HepG2 (cell line): Measurements from ENCODE around the gene LZTS2. TPM values are rescaled to one million over a fixed set of nuclear protein-coding genes. Genes with fewer than 3 reads are reported as not detected.

ENCODE experiments used
- KLF13 ChIP-seq: sonication (generic); formaldehyde crosslinking; IDR thresholded peaks from 2 replicates; pipeline ENCODE4 v1.4.0; 2020; ENCODE audit warnings: mild to moderate bottlenecking, missing genetic modification reagents
- NCOA2 ChIP-seq: sonication (generic); formaldehyde crosslinking; IDR thresholded peaks from 2 replicates; pipeline ENCODE4 v1.8.0; 2022; ENCODE audit warnings: inconsistent platforms
- PHF20 ChIP-seq: sonication (generic); formaldehyde crosslinking; IDR thresholded peaks from 2 replicates; pipeline ENCODE4 v1.5.0; 2020; ENCODE audit warnings: mild to moderate bottlenecking, missing genetic modification reagents
- SUZ12 ChIP-seq: fragments of 150-350 bp; IDR thresholded peaks from 2 replicates; pipeline ENCODE4 v1.6.1; 2014; ENCODE audit warnings: low read depth, low read length
- TOE1 ChIP-seq: sonication (generic); formaldehyde crosslinking; IDR thresholded peaks from 2 replicates; pipeline ENCODE4 v1.4.0; 2020; ENCODE audit warnings: mild to moderate bottlenecking, missing genetic modification reagents
- U2AF2 ChIP-seq: fragments of 200-400 bp; formaldehyde crosslinking; IDR thresholded peaks from 2 replicates; pipeline ENCODE4 v1.6.1; 2017; ENCODE audit warnings: low read depth, mild to moderate bottlenecking, low read length
- ZNF292 ChIP-seq: sonication (generic); formaldehyde crosslinking; IDR thresholded peaks from 2 replicates; pipeline ENCODE4 v1.8.1; 2022; ENCODE audit warnings: mild to moderate bottlenecking, low read depth, missing genetic modification reagents, borderline replicate concordance
- ZNF34 ChIP-seq: sonication (generic); formaldehyde crosslinking; IDR thresholded peaks from 2 replicates; pipeline ENCODE4 v1.4.0; 2020; ENCODE audit warnings: mild to moderate bottlenecking, missing genetic modification reagents, borderline replicate concordance
- ZNF879 ChIP-seq: sonication (generic); formaldehyde crosslinking; IDR thresholded peaks from 2 replicates; pipeline ENCODE4 v1.8.1; 2023; ENCODE audit warnings: missing genetic modification reagents
- polyA plus RNA-seq, 8 experiments: library from polyadenylated mRNA; depleted of rRNA in 3 of 8; stranded (reverse) in 7 of 8; unstranded in 1 of 8; fragments of >200 nt; fragmentation: Illumina TruSeq in 4 of 8; extraction: Trizol in 4 of 8; gene quantifications; 2 replicates each; pipeline versions ENCODE4 v1.2.1 to v1.2.3, GENCODE V29; 2011 to 2016; ENCODE audit warnings: low read depth in 4 of 8, missing spikeins in 1 of 8, mixed read lengths in 1 of 8; ENCODE audit not compliant: insufficient read depth in 1 of 8
- total RNA-seq, 5 experiments: library from RNA; depleted of rRNA; stranded (reverse); fragments of >200 nt; fragmentation: Illumina TruSeq; extraction: Trizol; gene quantifications; 2 replicates each; pipeline ENCODE4 v1.2.3, GENCODE V29; 2016; ENCODE audit warnings: low read depth in 1 of 5
- TF ChIP-seq, protein P1 (sequence below): sonication (generic); formaldehyde crosslinking; IDR thresholded peaks from 2 replicates; pipeline ENCODE4 v1.4.0; 2020; ENCODE audit warnings: missing genetic modification reagents, borderline replicate concordance
- TF ChIP-seq, protein P2 (sequence below): sonication (generic); formaldehyde crosslinking; IDR thresholded peaks from 2 replicates; pipeline ENCODE4 v1.5.0; 2020; ENCODE audit warnings: missing genetic modification reagents
- TF ChIP-seq, protein P3 (sequence below): sonication (generic); formaldehyde crosslinking; IDR thresholded peaks from 2 replicates; pipeline ENCODE4 v1.5.0; 2020; ENCODE audit warnings: mild to moderate bottlenecking, missing genetic modification reagents, borderline replicate concordance
- TF ChIP-seq, protein P4 (sequence below): sonication (generic); formaldehyde crosslinking; IDR thresholded peaks from 2 replicates; pipeline ENCODE4 v1.9.0; 2021; ENCODE audit warnings: missing genetic modification reagents, mild to moderate bottlenecking, borderline replicate concordance
- TF ChIP-seq, protein P5 (sequence below): IDR thresholded peaks from 2 replicates; pipeline ENCODE4 v1.6.1; 2016; ENCODE audit warnings: mild to moderate bottlenecking

LZTS2 gene
- total and polyA plus RNA-seq, 2 of the 13 experiments (the other 11 are each of a cell fraction or from before 2014, with no cell fraction given) = 43.6 to 65.6 TPM

DNA sequence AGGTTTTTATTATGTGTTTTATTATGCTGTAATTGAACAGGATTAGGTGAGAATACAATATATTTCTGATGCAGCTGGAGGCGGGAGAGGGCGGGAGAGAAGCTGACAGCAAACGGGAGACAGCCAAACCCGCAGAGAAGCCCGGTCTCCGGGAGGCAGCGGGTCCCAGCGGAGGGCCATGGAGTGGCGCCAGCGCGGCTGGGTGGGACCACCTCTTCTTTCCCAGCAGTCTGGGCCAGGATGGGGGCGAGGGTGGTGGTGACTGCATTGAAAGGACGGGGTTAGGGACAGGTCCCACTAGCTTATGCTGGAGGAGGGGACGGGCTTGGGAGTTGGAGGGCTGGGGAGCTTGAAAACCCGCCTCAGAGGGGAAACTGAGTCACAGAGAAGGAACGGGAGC, 47.7 kb downstream of the LZTS2 start (continued):
- TF ChIP-seq, protein P1, sequence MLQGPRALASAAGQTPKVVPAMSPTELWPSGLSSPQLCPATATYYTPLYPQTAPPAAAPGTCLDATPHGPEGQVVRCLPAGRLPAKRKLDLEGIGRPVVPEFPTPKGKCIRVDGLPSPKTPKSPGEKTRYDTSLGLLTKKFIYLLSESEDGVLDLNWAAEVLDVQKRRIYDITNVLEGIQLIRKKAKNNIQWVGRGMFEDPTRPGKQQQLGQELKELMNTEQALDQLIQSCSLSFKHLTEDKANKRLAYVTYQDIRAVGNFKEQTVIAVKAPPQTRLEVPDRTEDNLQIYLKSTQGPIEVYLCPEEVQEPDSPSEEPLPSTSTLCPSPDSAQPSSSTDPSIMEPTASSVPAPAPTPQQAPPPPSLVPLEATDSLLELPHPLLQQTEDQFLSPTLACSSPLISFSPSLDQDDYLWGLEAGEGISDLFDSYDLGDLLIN (CRISPR knock-in tag) = no peak
- no peak for TF ChIP-seq SUZ12
- TF ChIP-seq, protein P2, sequence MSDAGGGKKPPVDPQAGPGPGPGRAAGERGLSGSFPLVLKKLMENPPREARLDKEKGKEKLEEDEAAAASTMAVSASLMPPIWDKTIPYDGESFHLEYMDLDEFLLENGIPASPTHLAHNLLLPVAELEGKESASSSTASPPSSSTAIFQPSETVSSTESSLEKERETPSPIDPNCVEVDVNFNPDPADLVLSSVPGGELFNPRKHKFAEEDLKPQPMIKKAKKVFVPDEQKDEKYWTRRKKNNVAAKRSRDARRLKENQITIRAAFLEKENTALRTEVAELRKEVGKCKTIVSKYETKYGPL (CRISPR knock-in tag) = no peak
- no peak for TF ChIP-seq ZNF34 (CRISPR knock-in tag)
- TF ChIP-seq, protein P3, sequence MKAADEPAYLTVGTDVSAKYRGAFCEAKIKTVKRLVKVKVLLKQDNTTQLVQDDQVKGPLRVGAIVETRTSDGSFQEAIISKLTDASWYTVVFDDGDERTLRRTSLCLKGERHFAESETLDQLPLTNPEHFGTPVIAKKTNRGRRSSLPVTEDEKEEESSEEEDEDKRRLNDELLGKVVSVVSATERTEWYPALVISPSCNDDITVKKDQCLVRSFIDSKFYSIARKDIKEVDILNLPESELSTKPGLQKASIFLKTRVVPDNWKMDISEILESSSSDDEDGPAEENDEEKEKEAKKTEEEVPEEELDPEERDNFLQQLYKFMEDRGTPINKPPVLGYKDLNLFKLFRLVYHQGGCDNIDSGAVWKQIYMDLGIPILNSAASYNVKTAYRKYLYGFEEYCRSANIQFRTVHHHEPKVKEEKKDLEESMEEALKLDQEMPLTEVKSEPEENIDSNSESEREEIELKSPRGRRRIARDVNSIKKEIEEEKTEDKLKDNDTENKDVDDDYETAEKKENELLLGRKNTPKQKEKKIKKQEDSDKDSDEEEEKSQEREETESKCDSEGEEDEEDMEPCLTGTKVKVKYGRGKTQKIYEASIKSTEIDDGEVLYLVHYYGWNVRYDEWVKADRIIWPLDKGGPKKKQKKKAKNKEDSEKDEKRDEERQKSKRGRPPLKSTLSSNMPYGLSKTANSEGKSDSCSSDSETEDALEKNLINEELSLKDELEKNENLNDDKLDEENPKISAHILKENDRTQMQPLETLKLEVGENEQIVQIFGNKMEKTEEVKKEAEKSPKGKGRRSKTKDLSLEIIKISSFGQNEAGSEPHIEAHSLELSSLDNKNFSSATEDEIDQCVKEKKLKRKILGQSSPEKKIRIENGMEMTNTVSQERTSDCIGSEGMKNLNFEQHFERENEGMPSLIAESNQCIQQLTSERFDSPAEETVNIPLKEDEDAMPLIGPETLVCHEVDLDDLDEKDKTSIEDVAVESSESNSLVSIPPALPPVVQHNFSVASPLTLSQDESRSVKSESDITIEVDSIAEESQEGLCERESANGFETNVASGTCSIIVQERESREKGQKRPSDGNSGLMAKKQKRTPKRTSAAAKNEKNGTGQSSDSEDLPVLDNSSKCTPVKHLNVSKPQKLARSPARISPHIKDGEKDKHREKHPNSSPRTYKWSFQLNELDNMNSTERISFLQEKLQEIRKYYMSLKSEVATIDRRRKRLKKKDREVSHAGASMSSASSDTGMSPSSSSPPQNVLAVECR (CRISPR knock-in tag) = no peak
- no peak for TF ChIP-seq ZNF879
- TF ChIP-seq, protein P4, sequence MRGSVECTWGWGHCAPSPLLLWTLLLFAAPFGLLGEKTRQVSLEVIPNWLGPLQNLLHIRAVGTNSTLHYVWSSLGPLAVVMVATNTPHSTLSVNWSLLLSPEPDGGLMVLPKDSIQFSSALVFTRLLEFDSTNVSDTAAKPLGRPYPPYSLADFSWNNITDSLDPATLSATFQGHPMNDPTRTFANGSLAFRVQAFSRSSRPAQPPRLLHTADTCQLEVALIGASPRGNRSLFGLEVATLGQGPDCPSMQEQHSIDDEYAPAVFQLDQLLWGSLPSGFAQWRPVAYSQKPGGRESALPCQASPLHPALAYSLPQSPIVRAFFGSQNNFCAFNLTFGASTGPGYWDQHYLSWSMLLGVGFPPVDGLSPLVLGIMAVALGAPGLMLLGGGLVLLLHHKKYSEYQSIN (CRISPR knock-in tag) = no peak
- no peak for TF ChIP-seq KLF13 (CRISPR knock-in tag)
- TF ChIP-seq, protein P5, sequence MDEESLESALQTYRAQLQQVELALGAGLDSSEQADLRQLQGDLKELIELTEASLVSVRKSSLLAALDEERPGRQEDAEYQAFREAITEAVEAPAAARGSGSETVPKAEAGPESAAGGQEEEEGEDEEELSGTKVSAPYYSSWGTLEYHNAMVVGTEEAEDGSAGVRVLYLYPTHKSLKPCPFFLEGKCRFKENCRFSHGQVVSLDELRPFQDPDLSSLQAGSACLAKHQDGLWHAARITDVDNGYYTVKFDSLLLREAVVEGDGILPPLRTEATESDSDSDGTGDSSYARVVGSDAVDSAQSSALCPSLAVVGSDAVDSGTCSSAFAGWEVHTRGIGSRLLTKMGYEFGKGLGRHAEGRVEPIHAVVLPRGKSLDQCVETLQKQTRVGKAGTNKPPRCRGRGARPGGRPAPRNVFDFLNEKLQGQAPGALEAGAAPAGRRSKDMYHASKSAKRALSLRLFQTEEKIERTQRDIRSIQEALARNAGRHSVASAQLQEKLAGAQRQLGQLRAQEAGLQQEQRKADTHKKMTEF (CRISPR knock-in tag) = no peak
- TF ChIP-seq NCOA2 (CRISPR knock-in tag) = no peak
- no peak for TF ChIP-seq U2AF2
- TF ChIP-seq ZNF292 (CRISPR knock-in tag) = no peak
- TF ChIP-seq PHF20 (CRISPR knock-in tag) = no peak
- no peak for TF ChIP-seq TOE1
